SK-N-SH treated with all-trans-retinoic acid at 6 μM for 48 hours (cell line): ENCODE measurements around the gene MORN4.

ENCODE experiments used
- ATAC-seq: fragments of 200-7000 bp; cut with Tn5 transposase; 3 replicates; pipeline ENCODE4 v1.9.1; 2020; ENCODE audit warnings: mild to moderate bottlenecking, moderate library complexity
- ARNTL ChIP-seq: fragments of 450-650 bp; formaldehyde crosslinking; IDR thresholded peaks from 2 replicates; pipeline ENCODE4 v1.5.0; 2020; ENCODE audit warnings: low read depth, mild to moderate bottlenecking, moderate library complexity, borderline replicate concordance
- BACH2 ChIP-seq: fragments of 250-450 bp; sonication (Bioruptor Pico); IDR thresholded peaks from 2 replicates; pipeline ENCODE4 v1.9.0; 2021; ENCODE audit warnings: mild to moderate bottlenecking, borderline replicate concordance
- CREB5 ChIP-seq: fragments of 250-450 bp; sonication (Bioruptor Pico); IDR thresholded peaks from 2 replicates; pipeline ENCODE4 v1.5.1; 2020; ENCODE audit warnings: low read depth, mild to moderate bottlenecking, moderate library complexity
- CSDC2 ChIP-seq: fragments of 250-450 bp; sonication (Bioruptor Pico); IDR thresholded peaks from 2 replicates; pipeline ENCODE4 v1.5.0; 2020; ENCODE audit warnings: mild to moderate bottlenecking, moderate library complexity
- CSRNP3 ChIP-seq: fragments of 250-450 bp; sonication (Bioruptor Pico); IDR thresholded peaks from 2 replicates; pipeline ENCODE4 v1.5.1; 2021; ENCODE audit warnings: mild to moderate bottlenecking, moderate library complexity
- ESRRG ChIP-seq: fragments of 250-450 bp; sonication (Bioruptor Pico); IDR thresholded peaks from 2 replicates; pipeline ENCODE4 v1.6.1; 2021; ENCODE audit warnings: mild to moderate bottlenecking
- ISL1 ChIP-seq: fragments of 250-450 bp; sonication (Bioruptor Pico); IDR thresholded peaks from 2 replicates; pipeline ENCODE4 v2.1.2; 2022; ENCODE audit warnings: mild to moderate bottlenecking, moderate library complexity
- OSR1 ChIP-seq: fragments of 250-450 bp; sonication (Bioruptor Pico); IDR thresholded peaks from 2 replicates; pipeline ENCODE4 v1.8.0; 2022; ENCODE audit warnings: moderate library complexity, mild to moderate bottlenecking, inconsistent platforms
- PATZ1 ChIP-seq: fragments of 250-450 bp; sonication (Bioruptor Pico); IDR thresholded peaks from 2 replicates; pipeline ENCODE4 v1.8.0; 2020; ENCODE audit warnings: mild to moderate bottlenecking, moderate library complexity, borderline replicate concordance
- POU6F1 ChIP-seq: fragments of 250-450 bp; sonication (Bioruptor Pico); IDR thresholded peaks from 2 replicates; pipeline ENCODE4 v1.8.0; 2021; ENCODE audit warnings: low read depth, mild to moderate bottlenecking, moderate library complexity, borderline replicate concordance
- PPARA ChIP-seq: fragments of 250-450 bp; sonication (Bioruptor Pico); IDR thresholded peaks from 2 replicates; pipeline ENCODE4 v1.5.0; 2020; ENCODE audit warnings: mild to moderate bottlenecking, borderline replicate concordance
- RARB ChIP-seq: fragments of 250-450 bp; sonication (Bioruptor Pico); IDR thresholded peaks from 2 replicates; pipeline ENCODE4 v1.8.0; 2021; ENCODE audit warnings: mild to moderate bottlenecking, moderate library complexity
- TCF4 ChIP-seq: fragments of 250-450 bp; sonication (Bioruptor Pico); IDR thresholded peaks from 2 replicates; pipeline ENCODE4 v1.8.0; 2021; ENCODE audit warnings: mild to moderate bottlenecking, moderate library complexity, borderline replicate concordance
- TOX ChIP-seq: fragments of 250-450 bp; sonication (Bioruptor Pico); IDR thresholded peaks from 2 replicates; pipeline ENCODE4 v1.8.0; 2021; ENCODE audit warnings: mild to moderate bottlenecking, moderate library complexity, borderline replicate concordance
- ZC3H10 ChIP-seq: fragments of 250-450 bp; sonication (Bioruptor Pico); IDR thresholded peaks from 2 replicates; pipeline ENCODE4 v1.5.1; 2021; ENCODE audit warnings: mild to moderate bottlenecking, moderate library complexity
- ZFP3 ChIP-seq: fragments of 250-450 bp; sonication (Bioruptor Pico); IDR thresholded peaks from 2 replicates; pipeline ENCODE4 v1.5.0; 2020; ENCODE audit warnings: mild to moderate bottlenecking, moderate library complexity
- ZFP30 ChIP-seq: fragments of 450-650 bp; formaldehyde crosslinking; IDR thresholded peaks from 2 replicates; pipeline ENCODE4 v1.5.0; 2022; ENCODE audit warnings: mild to moderate bottlenecking, moderate library complexity
- ZNF565 ChIP-seq: fragments of 450-650 bp; formaldehyde crosslinking; conservative IDR thresholded peaks from 2 replicates; pipeline ENCODE4 v1.5.0; 2020; ENCODE audit warnings: low read depth, mild to moderate bottlenecking, moderate library complexity
- ZNF70 ChIP-seq: fragments of 450-650 bp; formaldehyde crosslinking; IDR thresholded peaks from 2 replicates; pipeline ENCODE4 v1.5.0; 2020; ENCODE audit warnings: mild to moderate bottlenecking, moderate library complexity
- ZNF8 ChIP-seq: fragments of 450-650 bp; formaldehyde crosslinking; IDR thresholded peaks from 2 replicates; pipeline ENCODE4 v1.5.0; 2020; ENCODE audit warnings: mild to moderate bottlenecking, moderate library complexity

Gene MORN4

GRCh38 chr10:97587183-97587582, 46.1 kb downstream of the MORN4 start:
- no peak for ATAC-seq
- TF ChIP-seq RARB (CRISPR knock-in tag) (no peak), PPARA (CRISPR knock-in tag) (no peak), TCF4 (no peak), ZNF565 (CRISPR knock-in tag) (no peak), ZFP30 (CRISPR knock-in tag) (no peak), ZFP3 (no peak)

GRCh38 chr10:97585439-97585811, 47.9 kb downstream of the MORN4 start:
- no peak for TF ChIP-seq ZFP3
- TF ChIP-seq POU6F1 (CRISPR knock-in tag) = no peak
- TF ChIP-seq CSDC2 (CRISPR knock-in tag) = no peak
- TF ChIP-seq CSRNP3 (CRISPR knock-in tag) = no peak
- TF ChIP-seq ZFP30 (CRISPR knock-in tag) = no peak
- TF ChIP-seq ZC3H10 = no peak
- TF ChIP-seq CREB5 (CRISPR knock-in tag) = no peak
- no peak for TF ChIP-seq ARNTL (CRISPR knock-in tag)
- no peak for TF ChIP-seq BACH2
- TF ChIP-seq OSR1 (CRISPR knock-in tag) = no peak
- ATAC-seq = no peak

- TF ChIP-seq ZFP3 (no peak), POU6F1 (CRISPR knock-in tag) (no peak), TOX (CRISPR knock-in tag) (no peak), ZFP30 (CRISPR knock-in tag) (no peak), CREB5 (CRISPR knock-in tag) (no peak), ESRRG (CRISPR knock-in tag) (no peak), CSRNP3 (CRISPR knock-in tag) (no peak), ISL1 (CRISPR knock-in tag) (no peak), PATZ1 (CRISPR knock-in tag) (no peak), ZNF70 (CRISPR knock-in tag) (no peak), OSR1 (CRISPR knock-in tag) (no peak), ZNF8 (no peak), RARB (CRISPR knock-in tag) (no peak), CSDC2 (CRISPR knock-in tag) (no peak), ZNF565 (CRISPR knock-in tag) (no peak)
- TF ChIP-seq, all 23 proteins: peak for 0
- ATAC-seq = no peak
Measured at GRCh38 chr10:97584798-97585438, 48.4 kb downstream of the MORN4 start.
